HG03571 (cell line): Measurements from ENCODE around the gene HIRA.
"Not testable (repeated sequence)": the region's sequence is repeated elsewhere in the genome, so short reads cannot be mapped to it uniquely, and the experiment has no call there.

Experiments
- ATAC-seq: cut with Tn5 transposase; IDR thresholded peaks from one replicate; pipeline ENCODE4 v1.9.1; 2021; ENCODE audit not compliant: unreplicated experiment

Gene HIRA

DNA sequence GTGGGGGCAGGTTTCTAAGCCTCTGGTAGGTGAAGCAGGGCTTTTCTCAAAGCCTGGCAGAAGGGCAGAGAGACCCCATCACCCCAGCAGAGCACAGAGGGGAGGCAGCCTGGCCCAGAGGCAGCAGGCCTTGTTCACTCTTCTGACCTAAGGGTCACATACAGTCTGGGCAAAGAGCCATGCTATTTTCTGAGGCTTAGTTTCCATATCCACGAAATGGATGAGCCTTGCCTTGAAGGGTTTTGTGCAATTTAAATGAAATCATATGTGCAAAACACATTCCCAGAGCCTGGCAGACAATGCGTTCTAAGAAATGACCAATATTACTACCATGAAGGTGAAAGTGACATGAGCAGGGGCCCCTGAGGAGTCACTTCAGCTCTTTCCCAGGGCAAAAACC is 44.5 kb downstream of the HIRA start:
- ATAC-seq: no peak

DNA sequence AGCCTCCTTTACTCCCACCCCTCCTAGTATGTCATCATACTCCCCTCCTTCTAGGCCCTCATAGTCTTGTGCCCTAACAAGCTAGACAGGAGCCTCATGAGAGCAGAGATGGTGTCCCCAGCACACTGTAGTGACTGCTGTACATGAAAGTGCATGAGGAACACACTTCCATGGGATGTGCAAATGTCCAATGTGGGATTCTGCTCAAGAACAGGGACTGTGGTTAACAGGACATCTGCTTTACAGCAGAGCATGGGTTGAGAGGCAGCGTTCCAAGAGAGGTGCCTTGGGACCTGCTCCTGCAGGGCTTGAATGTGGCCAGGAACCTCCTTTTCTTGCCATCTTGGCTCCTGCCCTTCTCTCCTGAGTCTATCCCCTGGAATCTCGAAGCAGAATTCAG is 45.3 kb downstream of the HIRA start:
- no peak for ATAC-seq

DNA sequence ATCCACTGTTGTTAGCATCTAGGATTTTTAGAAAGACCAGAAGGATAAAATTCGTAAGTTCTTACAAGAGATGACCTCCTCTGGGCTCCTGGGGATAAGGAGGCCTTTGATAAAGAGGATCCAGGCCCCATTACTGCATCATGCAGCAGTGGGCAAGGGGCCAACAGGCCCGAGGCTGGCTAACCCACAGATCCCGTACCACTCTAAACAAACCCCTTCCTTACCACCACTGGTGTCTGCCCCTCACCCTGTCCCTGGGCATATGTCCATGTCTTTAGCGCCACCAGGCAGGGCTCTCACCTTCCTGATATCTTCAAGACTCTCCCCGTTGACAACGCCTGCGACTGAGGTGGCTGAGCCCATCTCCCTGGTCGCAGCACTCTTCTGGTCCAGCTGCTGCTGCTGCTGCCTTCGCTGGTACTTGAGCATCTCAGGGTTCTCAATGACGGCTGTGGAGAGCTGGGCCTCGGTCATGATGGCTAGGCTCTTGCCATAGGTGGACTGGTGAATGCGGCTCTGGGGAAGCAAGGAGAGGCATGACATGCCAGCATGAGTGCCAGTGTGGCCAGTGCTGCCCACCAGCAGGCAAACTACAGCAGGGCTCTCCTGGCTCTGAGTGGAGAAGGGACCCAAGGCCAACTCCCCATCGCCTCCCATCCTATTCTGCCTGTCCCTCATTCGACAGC is 46.2 kb downstream of the HIRA start:
- no peak for ATAC-seq

DNA sequence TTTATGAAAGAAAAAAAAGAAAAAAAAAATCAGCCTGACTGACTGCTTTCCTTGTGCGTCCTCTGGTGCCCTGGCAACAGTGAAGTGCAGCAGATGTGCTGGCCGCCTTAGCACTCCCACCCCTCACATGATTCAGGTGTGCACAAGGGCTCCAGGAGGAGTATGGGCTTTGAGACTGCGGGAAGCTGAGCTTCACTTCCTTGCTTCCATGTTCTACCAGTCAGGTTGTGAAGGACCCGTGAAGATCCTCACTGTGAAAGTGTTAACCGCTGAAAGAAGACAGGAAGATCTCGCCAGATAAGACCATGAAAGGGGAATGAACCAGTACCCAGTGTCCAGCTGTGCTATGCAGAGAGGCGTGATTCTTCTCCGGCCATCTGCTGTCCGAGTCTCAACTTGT is 48.2 kb downstream of the HIRA start:
- no peak for ATAC-seq

- ATAC-seq: no peak
Observed at GRCh38 chr22:19382240-19382639, 49.3 kb downstream of the HIRA start.

- ATAC-seq: no peak
Observed at GRCh38 chr22:19378344-19378674, 53.2 kb downstream of the HIRA start.

DNA sequence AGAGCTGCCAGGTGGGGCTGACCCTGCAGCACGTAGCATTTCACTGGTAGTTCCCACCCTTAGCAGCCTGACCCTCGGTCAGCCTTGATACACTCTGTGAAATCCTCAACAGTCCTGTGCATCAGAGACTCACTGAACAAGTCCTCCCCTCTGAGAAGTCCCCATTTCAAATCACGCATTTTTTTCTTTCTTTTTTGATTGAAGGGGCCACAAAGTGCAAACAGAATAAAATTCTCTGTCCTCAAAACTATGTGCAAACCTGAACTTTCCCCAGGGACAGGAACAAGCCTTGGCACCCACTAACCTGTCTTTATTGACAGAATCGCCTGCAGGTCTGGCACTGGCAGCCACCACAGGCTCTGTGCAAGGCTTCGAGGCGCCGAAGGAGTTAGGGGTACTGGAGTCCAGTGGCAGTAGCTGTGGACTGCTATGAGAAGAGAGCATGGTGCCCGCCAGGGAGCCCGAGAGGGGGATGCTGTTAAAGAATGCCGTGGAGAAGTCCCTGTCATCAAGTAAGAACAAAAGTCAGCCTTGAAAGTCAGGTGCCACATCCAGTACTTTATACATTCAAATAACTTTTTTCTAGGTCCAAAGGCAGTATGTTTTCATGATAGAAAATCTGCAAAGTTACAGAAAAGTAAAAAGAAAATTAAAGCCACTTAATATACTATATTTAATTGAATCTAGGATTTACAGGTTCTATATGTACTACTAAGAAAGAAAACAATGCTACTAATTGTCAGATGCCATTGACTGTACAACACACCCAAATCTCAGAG is 53.8 kb downstream of the HIRA start:
- no peak for ATAC-seq

GRCh38 chr22:19376971-19377370 is 54.6 kb downstream of the HIRA start:
- no peak for ATAC-seq

DNA sequence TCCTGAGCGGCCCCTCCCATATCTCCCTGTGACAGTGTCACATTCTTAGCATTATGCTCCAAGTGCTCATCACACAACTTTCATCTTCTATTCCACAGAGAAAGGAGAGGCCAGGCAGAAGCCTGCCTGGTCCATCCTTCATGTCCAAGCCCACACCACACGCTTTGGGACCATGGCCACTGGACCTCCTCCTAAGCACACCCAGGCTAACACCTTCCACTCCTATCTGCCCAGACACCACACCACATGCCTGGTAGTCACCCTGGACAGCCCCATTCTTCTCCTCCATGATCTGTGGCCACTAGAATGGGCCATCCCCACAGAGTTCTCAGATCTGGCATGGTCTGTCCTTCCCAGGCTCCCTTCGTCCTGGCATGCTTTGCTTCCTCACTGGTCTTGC is 55.3 kb downstream of the HIRA start:
- ATAC-seq: no peak

DNA sequence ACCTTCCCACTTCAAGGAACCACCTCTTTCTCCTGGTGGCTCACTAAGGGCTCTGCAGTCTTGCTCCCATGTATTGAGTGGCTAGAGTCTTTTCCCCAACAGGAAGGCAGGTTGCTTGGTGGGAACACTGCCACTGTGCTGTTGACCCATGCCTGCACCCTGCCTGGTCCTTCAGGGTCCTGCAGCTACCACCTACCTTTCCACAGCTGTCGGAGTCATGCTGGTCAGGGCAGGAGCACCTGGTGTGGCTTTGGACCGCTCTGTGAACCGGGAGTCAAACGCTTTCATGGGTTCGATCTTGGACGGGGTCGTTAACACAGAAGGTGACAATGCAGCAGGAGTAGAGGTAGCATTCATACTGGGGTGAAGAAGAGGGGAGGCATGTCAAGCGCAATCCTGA is 56.1 kb downstream of the HIRA start:
- no peak for ATAC-seq

DNA sequence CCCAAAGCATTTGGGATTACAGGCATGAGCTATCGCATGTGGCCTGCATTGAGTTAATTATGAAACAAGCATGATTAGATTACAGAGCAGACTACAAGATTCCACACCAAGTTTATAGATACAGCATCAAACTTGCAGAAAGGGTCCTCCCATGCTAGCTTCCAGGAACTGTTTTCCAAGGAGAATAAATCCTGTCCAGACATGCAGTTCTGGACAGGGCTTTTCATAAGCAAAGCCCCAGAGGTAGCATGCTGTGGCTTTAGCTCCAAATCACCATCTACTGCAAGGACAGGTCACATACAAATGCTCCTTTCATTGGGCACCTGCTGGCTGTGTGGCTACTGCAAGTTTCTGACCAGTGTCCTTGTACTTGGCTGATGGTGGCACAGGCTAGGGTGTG is 57.1 kb downstream of the HIRA start:
- ATAC-seq: no peak

DNA sequence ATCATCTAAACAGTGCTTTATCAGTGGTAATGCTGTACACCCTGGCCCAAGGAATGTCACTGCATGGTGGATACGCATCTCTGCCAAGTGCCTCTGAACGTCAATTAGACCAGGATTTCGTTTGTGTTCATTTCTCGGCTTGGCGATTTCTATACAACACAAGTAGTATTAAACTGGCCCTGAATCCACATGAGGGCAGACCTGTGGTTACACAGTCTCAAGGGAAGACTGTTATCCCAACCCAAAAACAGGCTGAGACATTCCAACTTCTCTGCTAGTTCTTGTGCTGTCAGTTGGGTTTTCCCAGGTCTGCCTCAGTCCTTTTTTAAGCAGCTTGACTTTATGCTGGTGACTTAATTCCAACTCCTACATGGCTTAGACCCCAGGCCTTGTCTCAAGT is 58.1 kb downstream of the HIRA start:
- ATAC-seq: no peak

- ATAC-seq: no peak
Observed at GRCh38 chr22:19371893-19372292, 59.6 kb downstream of the HIRA start.

DNA sequence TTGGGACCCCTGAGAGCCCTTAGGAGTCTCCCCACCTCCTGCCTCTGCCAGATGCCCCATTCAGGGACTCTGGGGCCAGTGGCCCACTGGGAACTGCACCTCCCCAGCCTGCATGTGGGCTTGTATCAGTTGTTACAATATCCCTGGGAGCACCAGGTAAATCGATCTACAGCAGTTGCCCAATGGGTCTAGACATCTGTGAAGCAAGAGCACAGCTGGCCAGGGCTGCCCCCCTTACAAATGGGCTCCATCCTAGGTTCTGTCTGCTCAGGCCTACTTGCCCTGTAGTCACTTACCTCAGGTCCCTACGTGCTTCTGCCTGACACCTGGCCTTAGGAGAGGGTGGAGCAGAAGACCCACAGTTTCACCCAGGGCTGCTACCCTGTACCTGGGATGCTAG is 62.7 kb downstream of the HIRA start:
- no peak for ATAC-seq

GRCh38 chr22:19367763-19368367 is 63.7 kb downstream of the HIRA start:
- no peak for ATAC-seq

DNA sequence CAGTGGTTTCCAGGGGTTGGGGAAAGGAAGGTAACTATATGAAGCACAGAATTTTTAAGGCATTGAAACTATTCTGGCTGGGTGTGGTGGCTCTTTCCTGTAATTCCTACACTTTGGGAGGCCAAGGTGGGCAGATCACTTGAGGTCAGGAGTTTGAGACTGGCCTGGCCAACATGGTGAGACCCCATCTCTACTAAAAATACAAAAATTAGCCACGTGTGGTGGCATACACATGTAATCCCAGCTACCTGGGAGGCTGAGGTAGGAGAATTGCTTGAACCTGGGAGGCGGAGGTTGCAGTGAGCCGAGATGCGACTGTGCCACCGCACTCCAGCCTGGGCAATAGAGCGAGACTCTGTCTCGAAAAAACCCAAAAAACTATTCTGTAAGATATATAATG is 68.0 kb downstream of the HIRA start:
- not testable (repeated sequence) for ATAC-seq

- ATAC-seq: peak; percentile 75
Observed at GRCh38 chr22:19361501-19362103, 69.9 kb downstream of the HIRA start.

GRCh38 chr22:19360862-19361261 is 70.7 kb downstream of the HIRA start:
- ATAC-seq: no peak

GRCh38 chr22:19360300-19360792 is 71.2 kb downstream of the HIRA start:
- ATAC-seq: no peak

GRCh38 chr22:19359554-19360299 is 71.8 kb downstream of the HIRA start:
- ATAC-seq: no peak
